ENCODE measurements around the gene ZNF205. TPM values are rescaled to one million over a fixed set of nuclear protein-coding genes. Genes with fewer than 3 reads are reported as not detected.
A peak's percentile ranks its signal among the peaks of the same experiment; 100 is the strongest.

Gene ZNF205
- 11.8 and 12.1 TPM in 2 replicates for total RNA-seq (2022)
- percentile 49 among the genes with signal in this experiment for Bru-seq, nascent RNA
- BruChase-seq, experiment 1, labeled RNA remaining after a 6-hour chase = percentile 49 among the genes with signal in this experiment
- BruChase-seq, experiment 2, labeled RNA remaining after a 2-hour chase = percentile 52 among the genes with signal in this experiment
- long read RNA-seq, partial matches to known transcripts = 3 of 11 reads
- long read RNA-seq, other reads (novel, unspliced or antisense) = 3 of 11 reads

DNA sequence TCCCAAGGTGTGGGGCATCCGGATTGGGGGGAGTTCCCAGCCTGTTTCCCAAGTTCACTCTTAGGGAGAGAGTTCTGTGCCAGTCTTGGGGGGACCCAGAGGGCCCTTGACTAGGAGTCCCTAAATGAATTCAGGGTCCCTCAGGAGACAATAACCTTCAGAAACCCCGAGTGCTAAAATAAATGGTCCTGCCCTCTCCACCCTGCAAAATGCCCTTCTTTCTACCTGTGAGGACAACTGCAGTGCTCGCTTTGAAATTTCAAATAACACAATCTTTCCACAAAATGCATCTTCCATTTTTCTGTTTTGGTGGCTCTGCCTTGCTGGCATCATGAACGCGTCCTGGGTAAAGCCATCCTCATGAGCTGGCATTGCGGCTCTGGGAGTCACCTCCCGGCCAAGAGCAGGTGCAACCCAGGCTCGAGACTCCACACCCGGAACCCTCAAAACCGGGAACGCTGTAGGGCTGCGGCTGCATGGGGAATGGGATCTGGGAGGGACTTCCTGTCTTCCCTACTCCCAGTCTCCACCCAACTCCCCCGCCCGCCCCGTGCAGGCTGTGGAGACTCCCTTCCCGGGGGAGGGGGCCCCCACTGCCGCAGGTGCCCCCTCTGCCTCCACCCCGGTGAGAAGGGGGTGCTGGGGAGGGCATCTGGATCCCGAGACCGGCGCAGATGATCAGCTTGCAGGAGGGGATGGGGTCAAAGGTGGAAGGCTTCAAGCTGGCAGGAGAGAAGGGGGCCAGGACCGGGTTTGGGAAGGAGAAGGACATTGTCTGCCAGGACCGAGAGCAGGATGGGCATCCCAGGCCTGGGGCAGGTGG, at the start of gene ZNF205:
Gene ZNF205 (plus strand): TSS at position 529 of the 823 bp plus-strand sequence. CDS start 845 bp downstream, outside the sequence.
- CTCF ChIA-PET = interaction anchor here (0.6 to 4.7 kb wide), 7 partner anchors 11 to 98 kb away, joined by 3 to 34 read pairs (median 8); partner anchors contain the start of gene ZNF213
- Mint-ChIP-seq H3K4me3 (ENCODE audit: unreplicated experiment) (peak within 1 kb of the TSS; percentile 85), H3K27ac (ENCODE audit: low read depth, unreplicated experiment) (peak within 1 kb of the TSS; percentile 29), H3K9me3 (ENCODE audit: unreplicated experiment) (no peaks in the 10 kb centered on the region), H3K27me3 (ENCODE audit: insufficient read depth, unreplicated experiment) (no peaks in the 10 kb centered on the region), H3K4me1 (ENCODE audit: insufficient read depth, unreplicated experiment) (peaks cover 13% of the 10 kb centered on the region), H3K36me3 (ENCODE audit: insufficient read depth, unreplicated experiment) (peaks cover 15% of the 10 kb centered on the region)
- DNase-seq (ENCODE audit: unreplicated experiment) = peak; percentile 79
- BruUV-seq (replicated peaks) = no TSS peak
- POLR2A ChIA-PET = interaction anchor here (0.6 to 5.2 kb wide), 8 partner anchors 9 to 84 kb away, joined by 3 to 33 read pairs (median 12); partner anchors contain the start of gene ZNF213
- intact Hi-C loops (cut with micrococcal nuclease) = no loop called here
- TF ChIP-seq, protein P1, sequence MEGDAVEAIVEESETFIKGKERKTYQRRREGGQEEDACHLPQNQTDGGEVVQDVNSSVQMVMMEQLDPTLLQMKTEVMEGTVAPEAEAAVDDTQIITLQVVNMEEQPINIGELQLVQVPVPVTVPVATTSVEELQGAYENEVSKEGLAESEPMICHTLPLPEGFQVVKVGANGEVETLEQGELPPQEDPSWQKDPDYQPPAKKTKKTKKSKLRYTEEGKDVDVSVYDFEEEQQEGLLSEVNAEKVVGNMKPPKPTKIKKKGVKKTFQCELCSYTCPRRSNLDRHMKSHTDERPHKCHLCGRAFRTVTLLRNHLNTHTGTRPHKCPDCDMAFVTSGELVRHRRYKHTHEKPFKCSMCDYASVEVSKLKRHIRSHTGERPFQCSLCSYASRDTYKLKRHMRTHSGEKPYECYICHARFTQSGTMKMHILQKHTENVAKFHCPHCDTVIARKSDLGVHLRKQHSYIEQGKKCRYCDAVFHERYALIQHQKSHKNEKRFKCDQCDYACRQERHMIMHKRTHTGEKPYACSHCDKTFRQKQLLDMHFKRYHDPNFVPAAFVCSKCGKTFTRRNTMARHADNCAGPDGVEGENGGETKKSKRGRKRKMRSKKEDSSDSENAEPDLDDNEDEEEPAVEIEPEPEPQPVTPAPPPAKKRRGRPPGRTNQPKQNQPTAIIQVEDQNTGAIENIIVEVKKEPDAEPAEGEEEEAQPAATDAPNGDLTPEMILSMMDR (IDR thresholded peaks at IDR 0.05; ENCODE audit: unreplicated experiment) = no peak

DNA sequence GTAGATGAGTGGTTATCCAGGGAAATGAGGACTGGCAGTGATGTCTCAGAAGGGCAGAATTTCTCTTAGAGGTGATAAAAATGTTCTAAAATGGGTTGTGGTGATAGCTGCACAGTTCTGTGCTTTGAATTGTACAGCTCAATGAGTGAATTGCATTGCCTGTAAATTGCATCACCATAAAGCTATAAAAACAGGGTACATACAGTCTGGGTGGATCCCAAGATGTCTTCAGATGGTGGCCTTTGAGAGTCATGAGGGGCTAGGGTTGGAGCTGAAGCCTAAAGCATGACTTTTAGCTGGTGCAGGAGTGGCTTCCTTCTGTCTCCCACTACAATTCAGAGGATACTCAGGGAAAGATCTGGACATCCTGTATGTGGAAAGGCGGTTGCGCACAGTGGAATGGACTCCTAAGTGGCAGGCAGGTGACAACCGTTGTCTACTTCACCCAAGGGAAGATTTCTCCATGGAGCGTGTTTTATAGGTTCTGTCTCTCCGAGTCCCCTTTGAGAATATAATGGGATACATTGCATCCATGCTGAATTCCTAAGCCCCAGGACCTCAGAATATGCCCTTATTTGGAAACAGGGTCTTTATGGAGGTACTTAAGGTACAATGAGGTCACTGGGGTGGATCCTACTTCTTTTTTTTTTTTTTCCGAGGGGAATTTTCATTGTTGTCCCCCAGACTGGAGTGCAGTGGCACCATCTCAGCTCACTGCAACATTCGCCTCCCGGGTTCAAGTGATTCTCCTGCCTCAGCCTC, 48.6 kb upstream of the ZNF205 start:
- TF ChIP-seq, protein P1 (IDR thresholded peaks at IDR 0.05; ENCODE audit: unreplicated experiment) = no peak
- Mint-ChIP-seq H3K9me3 (ENCODE audit: unreplicated experiment) (no peaks in the 10 kb centered on the region), H3K4me1 (ENCODE audit: insufficient read depth, unreplicated experiment) (peaks cover 11% of the 10 kb centered on the region), H3K27me3 (ENCODE audit: insufficient read depth, unreplicated experiment) (no peaks in the 10 kb centered on the region), H3K27ac (ENCODE audit: low read depth, unreplicated experiment) (peak overlapping the region; percentile 27), H3K36me3 (ENCODE audit: insufficient read depth, unreplicated experiment) (no peaks in the 10 kb centered on the region), H3K4me3 (ENCODE audit: unreplicated experiment) (no peak overlapping the region)
- intact Hi-C loops (cut with micrococcal nuclease) = loop anchor here (5.0 kb wide), 1 partner anchor 103 kb away; no protein-coding TSS in a partner anchor
- DNase-seq (ENCODE audit: unreplicated experiment) = no peak
- ChIA-PET POLR2A (interaction anchor here (0.6 to 1.2 kb wide), 2 partner anchors 10 to 71 kb away, joined by 3 read pairs; partner anchors contain the start of gene ZNF213), CTCF (interaction anchor here (0.6 to 2.8 kb wide), 7 partner anchors 13 to 347 kb away, joined by 3 to 11 read pairs (median 4); partner anchors contain the start of gene ZNF213)
- BruUV-seq (replicated peaks) = no TSS peak

DNA sequence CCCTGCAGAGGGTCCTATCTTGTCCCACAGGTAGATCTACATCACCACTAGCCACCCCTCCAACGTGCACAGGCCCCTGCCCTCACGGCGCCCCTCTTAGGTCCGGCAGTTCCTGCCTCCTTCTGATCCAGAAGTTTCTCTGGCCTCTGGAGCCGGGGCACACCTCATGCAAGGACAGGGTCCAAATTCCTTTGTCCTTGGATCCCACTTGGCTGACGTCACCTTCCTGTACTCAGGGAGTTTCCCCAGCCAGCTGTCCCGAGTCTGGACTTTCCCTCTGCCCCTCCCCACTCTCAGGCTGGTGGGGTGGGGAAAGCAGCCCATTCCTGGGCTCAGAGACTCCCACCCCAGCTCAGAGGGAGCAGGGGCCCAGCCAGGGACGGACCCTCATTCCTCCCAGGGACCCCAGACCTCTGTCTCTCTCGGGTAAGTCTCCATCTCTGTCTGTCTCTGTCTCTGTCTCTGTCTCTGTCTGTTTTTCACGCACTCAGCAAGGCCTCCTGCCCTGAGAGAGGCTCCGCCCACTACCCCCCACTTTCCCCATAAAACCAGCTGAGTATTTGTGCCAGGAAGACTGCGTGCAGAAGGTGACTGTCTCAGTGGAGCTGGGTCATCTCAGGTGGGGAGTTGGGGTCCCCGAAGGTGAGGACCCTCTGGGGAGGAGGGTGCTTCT, 47.2 kb upstream of the ZNF205 start, which contains the start of gene IL32:
Gene IL32 (plus strand): TSS at position 572 of the 673 bp plus-strand sequence. CDS start 172 bp downstream, outside the sequence.
- H3K27me3 Mint-ChIP-seq (ENCODE audit: insufficient read depth, unreplicated experiment) = no peaks in the 10 kb centered on the region
- peak; percentile 67 for DNase-seq (ENCODE audit: unreplicated experiment)
- no peaks in the 10 kb centered on the region for H3K9me3 Mint-ChIP-seq (ENCODE audit: unreplicated experiment)
- POLR2A ChIA-PET = interaction anchor here (0.6 to 1.3 kb wide), 3 partner anchors 30 to 98 kb away, joined by 3 to 5 read pairs (median 3); partner anchors contain the start of gene ZNF213
- CTCF ChIA-PET = interaction anchor here (0.6 to 1.4 kb wide), 2 partner anchors 11 to 64 kb away, joined by 4 read pairs; no protein-coding TSS in a partner anchor
- peaks cover 11% of the 10 kb centered on the region for H3K4me1 Mint-ChIP-seq (ENCODE audit: insufficient read depth, unreplicated experiment)
- H3K27ac Mint-ChIP-seq (ENCODE audit: low read depth, unreplicated experiment) = peak within 1 kb of the TSS; percentile 93
- intact Hi-C loops (cut with micrococcal nuclease) = no loop called here
- no peaks in the 10 kb centered on the region for H3K36me3 Mint-ChIP-seq (ENCODE audit: insufficient read depth, unreplicated experiment)
- TF ChIP-seq, protein P1 (IDR thresholded peaks at IDR 0.05; ENCODE audit: unreplicated experiment) = no peak
- H3K4me3 Mint-ChIP-seq (ENCODE audit: unreplicated experiment) = peak within 1 kb of the TSS; percentile 64
- BruUV-seq (replicated peaks) = TSS peak; percentile 49

Data from MCF 10A (cell line).